GM10248 (cell line): ENCODE results near the gene SLC1A3.

Experiments used
- CTCF ChIA-PET: fragments of 300-600 bp; sonication (Branson Sonifier 250); formaldehyde crosslinking; extraction: SDS; loops from one replicate; lab custom pipeline; 2021; ENCODE audit warnings: antibody characterized with exemption; lab: Yijun Ruan, JAX
- POLR2A ChIA-PET: fragments of 350-650 bp; sonication (Branson Sonifier 250); formaldehyde crosslinking; extraction: SDS; loops from one replicate; lab custom pipeline; 2020; ENCODE audit warnings: antibody characterized with exemption; lab: Yijun Ruan, JAX
- DNase-seq: peaks from one replicate; pipeline ENCODE4 v3.0.0; 2012; ENCODE audit errors: extremely low spot score
- CTCF ChIP-seq: IDR thresholded peaks from 2 replicates; pipeline ENCODE4 v1.5.1; 2012; ENCODE audit warnings: mild to moderate bottlenecking, low read depth; ENCODE audit errors: extremely low read depth, missing control alignments, control extremely low read depth

The SLC1A3 gene

GRCh38 chr5:36706662-36707061 lies 100.3 kb downstream of the SLC1A3 start:
- no peak for DNase-seq
- POLR2A ChIA-PET: no interaction called here
- CTCF ChIA-PET: interaction anchor here (0.7 to 2.3 kb wide), 8 partner anchors 10 to 33 kb away, joined by 3 to 21 read pairs (median 5); no protein-coding TSS in a partner anchor
- TF ChIP-seq CTCF: no peak

- ChIA-PET POLR2A (interaction anchor here (0.6 to 0.7 kb wide), 3 partner anchors 8 to 404 kb away, joined by 3 to 9 read pairs (median 8); no protein-coding TSS in a partner anchor), CTCF (interaction anchor here (1.0 to 1.5 kb wide), 5 partner anchors 11 to 25 kb away, joined by 4 to 11 read pairs (median 6); no protein-coding TSS in a partner anchor)
- no peak for TF ChIP-seq CTCF
- no peak for DNase-seq
These were observed 102.6 kb downstream of the SLC1A3 start for GRCh38 chr5:36708996-36709395.

- ChIA-PET CTCF (interaction anchor here (1.2 to 1.5 kb wide), 4 partner anchors 9 to 19 kb away, joined by 5 to 11 read pairs (median 7); no protein-coding TSS in a partner anchor), POLR2A (no interaction called here)
- no peak for DNase-seq
- no peak for TF ChIP-seq CTCF
These were observed 103.6 kb downstream of the SLC1A3 start for GRCh38 chr5:36710039-36710438.

GRCh38 chr5:36712706-36713105 lies 106.3 kb downstream of the SLC1A3 start:
- TF ChIP-seq CTCF: no peak
- CTCF ChIA-PET: interaction anchor here (1.6 to 14.5 kb wide), 3 partner anchors 10 to 19 kb away, joined by 3 to 189 read pairs (median 17); no protein-coding TSS in a partner anchor
- DNase-seq: no peak
- POLR2A ChIA-PET: no interaction called here

GRCh38 chr5:36713541-36713940 lies 107.1 kb downstream of the SLC1A3 start:
- no peak for DNase-seq
- POLR2A ChIA-PET: no interaction called here
- CTCF ChIA-PET: interaction anchor here (3.1 to 14.5 kb wide), 2 partner anchors 14 to 20 kb away, joined by 17 to 189 read pairs; no protein-coding TSS in a partner anchor
- no peak for TF ChIP-seq CTCF

GRCh38 chr5:36717131-36717695 lies 110.8 kb downstream of the SLC1A3 start:
- TF ChIP-seq CTCF: no peak
- DNase-seq: no peak
- ChIA-PET CTCF (interaction anchor here (14.5 kb wide), 1 partner anchor 24 kb away, joined by 189 read pairs; no protein-coding TSS in a partner anchor), POLR2A (no interaction called here)
